B cell (primary cell): ENCODE data around the gene SLC12A3. TPM values are rescaled to one million over a fixed set of nuclear protein-coding genes. Genes with fewer than 3 reads are reported as not detected.

ENCODE experiments used
- ATAC-seq: fragments of 200-7000 bp; cut with Tn5 transposase; one replicate; pipeline ENCODE4 v1.10.0; 2021; ENCODE audit warnings: low read depth, mild to moderate bottlenecking, moderate number of reproducible peaks, moderate library complexity
- CTCF ChIA-PET: fragments of 350-600 bp; sonication (Branson Sonifier 250); formaldehyde crosslinking; loops from one replicate; lab custom pipeline; 2021; ENCODE audit warnings: antibody characterized with exemption, inconsistent platforms; lab: Charles Lee
- POLR2A ChIA-PET: fragments of 350-600 bp; sonication (Branson Sonifier 250); formaldehyde crosslinking; loops from one replicate; lab custom pipeline; 2021; ENCODE audit warnings: antibody characterized with exemption; lab: Charles Lee
- DNase-seq: peaks from one replicate; pipeline ENCODE4 v3.0.0; 2013
- H2AFZ ChIP-seq: 2 replicates; pipeline ENCODE4 v1.6.1; 2012; ENCODE audit warnings: mild to moderate bottlenecking, low read depth, low read length; ENCODE audit not compliant: insufficient read depth, poor library complexity, severe bottlenecking
- H3K27ac ChIP-seq, 2 donors: 1 replicate in 1 of 2; 2 replicates in 1 of 2; pipeline ENCODE4 v1.5.1; 2012 to 2013; ENCODE audit warnings: low read length in 2 of 2, mild to moderate bottlenecking in 2 of 2, moderate library complexity in 1 of 2
- H3K27me3 ChIP-seq, 4 experiments: fragments of 200-600 bp in 1 of 4; sonication (generic) in 1 of 4; replicated peaks in 1 of 4; 1 replicate in 2 of 4; 2 replicates in 2 of 4; pipeline versions ENCODE4 v1.6.1 to v1.7.0; 2013 to 2016; ENCODE audit warnings: low read length in 3 of 4, mild to moderate bottlenecking in 2 of 4, mixed read lengths in 1 of 4, moderate library complexity in 1 of 4; ENCODE audit not compliant: insufficient read depth in 4 of 4, control insufficient read depth in 3 of 4; ENCODE audit errors: control extremely low read depth in 1 of 4
- H3K36me3 ChIP-seq, 2 experiments: replicated peaks in 1 of 2; 1 replicate in 1 of 2; 2 replicates in 1 of 2; pipeline versions ENCODE4 v1.6.1 to v1.7.1; 2013; ENCODE audit warnings: low read length in 1 of 2; ENCODE audit not compliant: insufficient read depth in 2 of 2, control insufficient read depth in 1 of 2; ENCODE audit errors: control extremely low read depth in 1 of 2, extremely low read depth in 1 of 2
- H3K4me1 ChIP-seq, 2 donors: fragments of 200-600 bp in 1 of 2; sonication (generic) in 1 of 2; 1 replicate in 1 of 2; 2 replicates in 1 of 2; pipeline versions ENCODE4 v1.5.1 to v1.6.1; 2013 to 2017; ENCODE audit warnings: low read length in 2 of 2; ENCODE audit not compliant: control insufficient read depth in 2 of 2, insufficient read depth in 2 of 2
- H3K4me2 ChIP-seq: replicated peaks from 2 replicates; pipeline ENCODE3; 2012; ENCODE audit warnings: mild to moderate bottlenecking, low read depth, low read length; ENCODE audit not compliant: poor library complexity, severe bottlenecking
- H3K4me3 ChIP-seq, 5 experiments: fragments of 200-600 bp in 1 of 5; sonication (generic) in 1 of 5; 1 replicate in 3 of 5; 2 replicates in 2 of 5; pipeline versions ENCODE4 v1.5.1 to v1.7.0; 2011 to 2016; ENCODE audit warnings: low read length in 4 of 5, mild to moderate bottlenecking in 4 of 5, low read depth in 2 of 5, control low read depth in 1 of 5, moderate library complexity in 1 of 5; ENCODE audit not compliant: insufficient read depth in 1 of 5; ENCODE audit errors: control extremely low read depth in 1 of 5, extremely low read depth in 1 of 5
- H3K79me2 ChIP-seq: fragments of 200-600 bp; sonication (generic); one replicate; pipeline ENCODE4 v1.6.0; 2016; ENCODE audit warnings: low read length; ENCODE audit not compliant: control insufficient read depth, insufficient read depth
- H3K9ac ChIP-seq: fragments of 200-600 bp; sonication (generic); 2 replicates; pipeline ENCODE4 v1.6.1; 2017; ENCODE audit warnings: mild to moderate bottlenecking, low read length, moderate library complexity
- H3K9me3 ChIP-seq, 3 donors: one replicate each; pipeline versions ENCODE4 v1.6.1 to v1.7.1; 2013; ENCODE audit warnings: low read length in 2 of 3; ENCODE audit not compliant: control insufficient read depth in 2 of 3, insufficient read depth in 1 of 3; ENCODE audit errors: control extremely low read depth in 1 of 3
- H4K20me1 ChIP-seq: 2 replicates; pipeline ENCODE4 v1.6.0; 2012; ENCODE audit warnings: mild to moderate bottlenecking, low read length; ENCODE audit not compliant: insufficient read depth, control insufficient read depth, poor library complexity, severe bottlenecking
- H3K27ac Mint-ChIP-seq: one replicate; pipeline ENCODE4 v1.8.0; 2021; ENCODE audit warnings: mixed read lengths
- H3K27me3 Mint-ChIP-seq: one replicate; pipeline ENCODE4 v1.8.0; 2021; ENCODE audit warnings: mixed read lengths
- H3K4me1 Mint-ChIP-seq: one replicate; pipeline ENCODE4 v1.8.0; 2021; ENCODE audit warnings: mixed read lengths
- H3K4me3 Mint-ChIP-seq: one replicate; pipeline ENCODE4 v1.8.0; 2021; ENCODE audit warnings: mixed read lengths
- H3K9me3 Mint-ChIP-seq: one replicate; pipeline ENCODE4 v1.8.0; 2022; ENCODE audit warnings: mixed read lengths; ENCODE audit not compliant: insufficient read depth
- CTCF ChIP-seq: fragments of 200-600 bp; IDR thresholded peaks from one replicate; pipeline ENCODE4 v1.8.0; 2022; ENCODE audit warnings: antibody characterized with exemption, mild to moderate bottlenecking
- EZH2 ChIP-seq: IDR thresholded peaks from 2 replicates; pipeline ENCODE4 v1.6.1; 2012; ENCODE audit warnings: borderline replicate concordance, low read depth, mild to moderate bottlenecking, moderate library complexity, low read length; ENCODE audit not compliant: insufficient read depth, poor library complexity, severe bottlenecking
- WGBS: methylation state at CpG from one replicate; pipeline ENCODE4 v1.1.5; 2013; ENCODE audit warnings: missing lambda C conversion rate; ENCODE audit not compliant: insufficient coverage; 5-methylcytosine and 5-hydroxymethylcytosine counted together
- intact Hi-C: fragments of 100-400 bp; cut with micrococcal nuclease; formaldehyde crosslinking; loops from one replicate; pipeline ENCODE4 v1.10.0; 2022
- polyA plus RNA-seq: library from polyadenylated mRNA; depleted of rRNA; stranded (reverse); fragments of >200 nt; gene quantifications from 2 replicates; pipeline ENCODE4 v1.2.3, GENCODE V29; 2012
- total RNA-seq, 2 donors: library from RNA; stranded (reverse); fragments of 120-200 nt in 1 of 2; gene quantifications; 1 replicate in 1 of 2; 2 replicates in 1 of 2; pipeline versions ENCODE4 v1.2.3 to v1.2.4, GENCODE V29; 2013 to 2022

Gene SLC12A3
- total and polyA plus RNA-seq, 2 donors (not counting 1 experiment from before 2014, with no cell fraction given) = 1.3 to 4.9 TPM

- Mint-ChIP-seq H3K4me1 (peaks cover 31% of the 10 kb centered on the region), H3K27me3 (no peaks in the 10 kb centered on the region), H3K4me3 (peak overlapping the region; percentile 72), H3K9me3 (no peaks in the 10 kb centered on the region), H3K27ac (peak overlapping the region; percentile 90)
- no peaks in the 10 kb centered on the region for H4K20me1 ChIP-seq
- H3K9me3 ChIP-seq = no peaks in the 10 kb centered on the region
- peak overlapping the region; percentile 55 for H3K4me2 ChIP-seq
- no peak for TF ChIP-seq EZH2
- no peak for TF ChIP-seq CTCF
- peak overlapping the region; percentile 50 to 62 for H3K27ac ChIP-seq
- peak overlapping the region in 2 of 5 experiments; percentile 15 to 17 for H3K4me3 ChIP-seq
- peak; percentile 64 for DNase-seq
- CTCF ChIA-PET = interaction anchor here (0.6 to 7.4 kb wide), 14 partner anchors 10 to 176 kb away, joined by 3 to 140 read pairs (median 4); partner anchors contain the start of gene HERPUD1
- intact Hi-C loops = loop anchor here (5.0 kb wide), 2 partner anchors 43 to 298 kb away; no protein-coding TSS in a partner anchor
- POLR2A ChIA-PET = interaction anchor here (1.0 to 6.4 kb wide), 8 partner anchors 49 to 176 kb away, joined by 3 to 68 read pairs (median 3); partner anchors contain the start of gene HERPUD1
- H3K36me3 ChIP-seq = no peaks in the 10 kb centered on the region
- 70% methylated on average over 22 of the region's 24 CpGs for WGBS
- H3K79me2 ChIP-seq = peaks cover 23% of the 10 kb centered on the region
- H3K9ac ChIP-seq = peak overlapping the region; percentile 38
- H3K4me1 ChIP-seq = peaks cover 21 to 47% of the 10 kb centered on the region in 2 donors
- ATAC-seq = peak; percentile 52
- H2AFZ ChIP-seq = peak overlapping the region; percentile 71
- no peaks in the 10 kb centered on the region for H3K27me3 ChIP-seq
These were observed 4.7 kb downstream of the SLC12A3 start for GRCh38 chr16:56869513-56870275.
